Stimulated activated naive CD8-positive, alpha-beta T cell treated with anti-CD3 and anti-CD28 coated beads, Interleukin-15, Interleukin-2, amounts not matched to agents 100 ng/mL and 50 ng/mL, for 24 hours (primary cell): Measurements from ENCODE around the gene LONP2.

Experiments
- H3K27ac Mint-ChIP-seq: one replicate; pipeline ENCODE4 v1.8.0; 2021; ENCODE audit warnings: mild to moderate bottlenecking, mixed read lengths
- H3K27me3 Mint-ChIP-seq: one replicate; pipeline ENCODE4 v1.8.0; 2021; ENCODE audit warnings: mixed read lengths
- H3K36me3 Mint-ChIP-seq: one replicate; pipeline ENCODE4 v1.8.0; 2021; ENCODE audit warnings: low read depth, mixed read lengths
- H3K4me1 Mint-ChIP-seq: one replicate; pipeline ENCODE4 v1.8.0; 2021; ENCODE audit warnings: low read depth, mixed read lengths
- H3K4me3 Mint-ChIP-seq: one replicate; pipeline ENCODE4 v1.8.0; 2021; ENCODE audit warnings: mild to moderate bottlenecking, mixed read lengths
- H3K9me3 Mint-ChIP-seq: one replicate; pipeline ENCODE4 v1.8.0; 2021; ENCODE audit warnings: mixed read lengths

Gene LONP2

GRCh38 chr16:48262631-48263030 is 18.5 kb downstream of the LONP2 start:
- Mint-ChIP-seq H3K36me3 (peaks cover 74% of the 10 kb centered on the region), H3K27ac (no peak overlapping the region), H3K4me3 (no peak overlapping the region), H3K4me1 (no peaks in the 10 kb centered on the region), H3K27me3 (no peaks in the 10 kb centered on the region), H3K9me3 (no peaks in the 10 kb centered on the region)

GRCh38 chr16:48269011-48269410 is 24.9 kb downstream of the LONP2 start:
- Mint-ChIP-seq H3K27me3 (no peaks in the 10 kb centered on the region), H3K9me3 (no peaks in the 10 kb centered on the region), H3K27ac (peak overlapping the region; percentile 9), H3K36me3 (peaks cover 38% of the 10 kb centered on the region), H3K4me3 (no peak overlapping the region), H3K4me1 (no peaks in the 10 kb centered on the region)

GRCh38 chr16:48271728-48272127 is 27.6 kb downstream of the LONP2 start:
- Mint-ChIP-seq H3K4me1 (no peaks in the 10 kb centered on the region), H3K27me3 (no peaks in the 10 kb centered on the region), H3K36me3 (peaks cover 37% of the 10 kb centered on the region), H3K9me3 (no peaks in the 10 kb centered on the region), H3K4me3 (no peak overlapping the region), H3K27ac (no peak overlapping the region)

GRCh38 chr16:48272837-48273421 is 28.8 kb downstream of the LONP2 start:
- Mint-ChIP-seq H3K4me3 (no peak overlapping the region), H3K27ac (no peak overlapping the region), H3K27me3 (no peaks in the 10 kb centered on the region), H3K9me3 (no peaks in the 10 kb centered on the region), H3K36me3 (peaks cover 44% of the 10 kb centered on the region), H3K4me1 (no peaks in the 10 kb centered on the region)

GRCh38 chr16:48274476-48274875 is 30.4 kb downstream of the LONP2 start:
- H3K9me3 Mint-ChIP-seq, result no peaks in the 10 kb centered on the region
- H3K27me3 Mint-ChIP-seq, result no peaks in the 10 kb centered on the region
- no peak overlapping the region for H3K4me3 Mint-ChIP-seq
- H3K36me3 Mint-ChIP-seq, result peaks cover 51% of the 10 kb centered on the region
- H3K27ac Mint-ChIP-seq, result no peak overlapping the region
- peaks cover 3% of the 10 kb centered on the region for H3K4me1 Mint-ChIP-seq

GRCh38 chr16:48276102-48276501 is 32.0 kb downstream of the LONP2 start:
- Mint-ChIP-seq H3K36me3 (peaks cover 60% of the 10 kb centered on the region), H3K27me3 (no peaks in the 10 kb centered on the region), H3K9me3 (no peaks in the 10 kb centered on the region), H3K4me1 (peaks cover 3% of the 10 kb centered on the region), H3K4me3 (no peak overlapping the region), H3K27ac (no peak overlapping the region)

GRCh38 chr16:48277158-48277557 is 33.1 kb downstream of the LONP2 start:
- H3K27ac Mint-ChIP-seq, result no peak overlapping the region
- H3K9me3 Mint-ChIP-seq, result no peaks in the 10 kb centered on the region
- peaks cover 57% of the 10 kb centered on the region for H3K36me3 Mint-ChIP-seq
- H3K27me3 Mint-ChIP-seq, result no peaks in the 10 kb centered on the region
- no peak overlapping the region for H3K4me3 Mint-ChIP-seq
- peaks cover 3% of the 10 kb centered on the region for H3K4me1 Mint-ChIP-seq

GRCh38 chr16:48279199-48279598 is 35.1 kb downstream of the LONP2 start:
- Mint-ChIP-seq H3K36me3 (peaks cover 62% of the 10 kb centered on the region), H3K9me3 (no peaks in the 10 kb centered on the region), H3K27ac (no peak overlapping the region), H3K27me3 (no peaks in the 10 kb centered on the region), H3K4me3 (no peak overlapping the region), H3K4me1 (peaks cover 3% of the 10 kb centered on the region)

- no peaks in the 10 kb centered on the region for H3K9me3 Mint-ChIP-seq
- H3K4me1 Mint-ChIP-seq, result peaks cover 11% of the 10 kb centered on the region
- no peak overlapping the region for H3K4me3 Mint-ChIP-seq
- H3K36me3 Mint-ChIP-seq, result peaks cover 66% of the 10 kb centered on the region
- H3K27me3 Mint-ChIP-seq, result no peaks in the 10 kb centered on the region
- no peak overlapping the region for H3K27ac Mint-ChIP-seq
Observed at GRCh38 chr16:48280546-48280945, 36.4 kb downstream of the LONP2 start.

GRCh38 chr16:48282636-48283263 is 38.6 kb downstream of the LONP2 start:
- Mint-ChIP-seq H3K4me1 (peaks cover 14% of the 10 kb centered on the region), H3K4me3 (no peak overlapping the region), H3K27me3 (no peaks in the 10 kb centered on the region), H3K9me3 (peaks cover 7% of the 10 kb centered on the region), H3K27ac (no peak overlapping the region), H3K36me3 (peaks cover 69% of the 10 kb centered on the region)

GRCh38 chr16:48284772-48285409 is 40.8 kb downstream of the LONP2 start:
- Mint-ChIP-seq H3K9me3 (peaks cover 7% of the 10 kb centered on the region), H3K27ac (peak overlapping the region; percentile 45), H3K36me3 (peaks cover 64% of the 10 kb centered on the region), H3K4me1 (peaks cover 11% of the 10 kb centered on the region), H3K27me3 (no peaks in the 10 kb centered on the region), H3K4me3 (no peak overlapping the region)

- Mint-ChIP-seq H3K27me3 (no peaks in the 10 kb centered on the region), H3K4me3 (no peak overlapping the region), H3K27ac (no peak overlapping the region), H3K36me3 (peaks cover 74% of the 10 kb centered on the region), H3K9me3 (peaks cover 7% of the 10 kb centered on the region), H3K4me1 (peaks cover 11% of the 10 kb centered on the region)
Observed at GRCh38 chr16:48287239-48287638, 43.1 kb downstream of the LONP2 start.

- Mint-ChIP-seq H3K27ac (no peak overlapping the region), H3K27me3 (no peaks in the 10 kb centered on the region), H3K4me1 (no peaks in the 10 kb centered on the region), H3K9me3 (peaks cover 7% of the 10 kb centered on the region), H3K4me3 (no peak overlapping the region), H3K36me3 (peaks cover 57% of the 10 kb centered on the region)
Observed at GRCh38 chr16:48291303-48291702, 47.2 kb downstream of the LONP2 start.

GRCh38 chr16:48291754-48292153 is 47.7 kb downstream of the LONP2 start:
- Mint-ChIP-seq H3K9me3 (peaks cover 7% of the 10 kb centered on the region), H3K27ac (no peak overlapping the region), H3K4me1 (no peaks in the 10 kb centered on the region), H3K36me3 (peaks cover 55% of the 10 kb centered on the region), H3K27me3 (no peaks in the 10 kb centered on the region), H3K4me3 (no peak overlapping the region)

- no peaks in the 10 kb centered on the region for H3K9me3 Mint-ChIP-seq
- no peak overlapping the region for H3K4me3 Mint-ChIP-seq
- no peaks in the 10 kb centered on the region for H3K4me1 Mint-ChIP-seq
- no peaks in the 10 kb centered on the region for H3K27me3 Mint-ChIP-seq
- H3K36me3 Mint-ChIP-seq, result peaks cover 50% of the 10 kb centered on the region
- no peak overlapping the region for H3K27ac Mint-ChIP-seq
Observed at GRCh38 chr16:48292452-48292851, 48.4 kb downstream of the LONP2 start.
